ENCODE results near the gene NHERF2. TPM values are rescaled to one million over a fixed set of nuclear protein-coding genes. Genes with fewer than 3 reads are reported as not detected.

NHERF2 gene
- total RNA-seq, 2 experiments from 2014 or later: 1.9 to 2.0 TPM

DNA sequence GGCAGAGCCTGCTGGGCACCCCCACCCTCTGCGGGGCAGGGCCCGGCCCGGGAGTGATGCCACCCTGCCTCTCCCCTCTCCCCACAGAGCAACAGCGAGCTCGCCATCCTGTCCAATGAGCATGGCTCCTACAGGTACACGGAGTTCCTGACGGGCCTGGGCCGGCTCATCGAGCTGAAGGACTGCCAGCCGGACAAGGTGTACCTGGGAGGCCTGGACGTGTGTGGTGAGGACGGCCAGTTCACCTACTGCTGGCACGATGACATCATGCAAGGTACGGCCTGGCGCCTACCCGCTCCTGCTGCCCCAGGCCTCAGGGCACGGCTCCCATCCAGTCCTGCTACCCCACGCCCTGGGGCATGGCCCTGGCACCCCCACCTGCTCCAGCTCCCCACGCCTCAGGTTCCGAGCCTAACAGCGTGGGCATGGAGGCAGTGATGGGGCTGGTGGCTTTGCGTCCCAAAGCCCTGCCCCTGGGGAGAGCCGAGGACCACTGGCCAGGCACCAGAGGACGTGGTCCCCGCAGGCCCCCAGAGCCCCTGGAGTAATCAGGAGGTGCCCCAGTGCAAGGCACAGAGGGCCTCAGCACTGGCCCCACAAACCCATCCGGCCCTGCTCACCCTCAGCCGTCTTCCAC, 59.5 kb downstream of the NHERF2 start:
- H3K4me3 Mint-ChIP-seq: no peak overlapping the region
- Histone ChIP-seq H3K9me3 (ENCODE audit: control insufficient read depth in 1 of 2, insufficient read depth in 1 of 2, low read length in 2 of 2) (no peaks in the 10 kb centered on the region), H3K27ac (ENCODE audit: low read depth in 1 of 2, low read length in 2 of 2) (no peak overlapping the region), H3K36me3 (ENCODE audit: insufficient read depth, low read length) (peaks cover 82% of the 10 kb centered on the region), H3K4me3 (ENCODE audit: low read length) (no peak overlapping the region), H3K27me3 (ENCODE audit: control insufficient read depth in 1 of 2, insufficient read depth in 2 of 2, low read length in 2 of 2) (no peaks in the 10 kb centered on the region), H3K4me1 (ENCODE audit: insufficient read depth, low read length) (no peaks in the 10 kb centered on the region)
- ATAC-seq (ENCODE audit: poor library complexity) (no peak), DNase-seq (no peak)
- no peaks in the 10 kb centered on the region for H3K9me3 Mint-ChIP-seq
- ChIA-PET CTCF (no interaction called here), POLR2A (no interaction called here)
- no peak overlapping the region for H3K27ac Mint-ChIP-seq
- no peaks in the 10 kb centered on the region for H3K4me1 Mint-ChIP-seq (ENCODE audit: low read depth)
- no peaks in the 10 kb centered on the region for H3K27me3 Mint-ChIP-seq
- H3K36me3 Mint-ChIP-seq (ENCODE audit: low read depth): peaks cover 38% of the 10 kb centered on the region
- intact Hi-C loops (cut with DNase I, micrococcal nuclease): no loop called here
- TF ChIP-seq, protein P1, sequence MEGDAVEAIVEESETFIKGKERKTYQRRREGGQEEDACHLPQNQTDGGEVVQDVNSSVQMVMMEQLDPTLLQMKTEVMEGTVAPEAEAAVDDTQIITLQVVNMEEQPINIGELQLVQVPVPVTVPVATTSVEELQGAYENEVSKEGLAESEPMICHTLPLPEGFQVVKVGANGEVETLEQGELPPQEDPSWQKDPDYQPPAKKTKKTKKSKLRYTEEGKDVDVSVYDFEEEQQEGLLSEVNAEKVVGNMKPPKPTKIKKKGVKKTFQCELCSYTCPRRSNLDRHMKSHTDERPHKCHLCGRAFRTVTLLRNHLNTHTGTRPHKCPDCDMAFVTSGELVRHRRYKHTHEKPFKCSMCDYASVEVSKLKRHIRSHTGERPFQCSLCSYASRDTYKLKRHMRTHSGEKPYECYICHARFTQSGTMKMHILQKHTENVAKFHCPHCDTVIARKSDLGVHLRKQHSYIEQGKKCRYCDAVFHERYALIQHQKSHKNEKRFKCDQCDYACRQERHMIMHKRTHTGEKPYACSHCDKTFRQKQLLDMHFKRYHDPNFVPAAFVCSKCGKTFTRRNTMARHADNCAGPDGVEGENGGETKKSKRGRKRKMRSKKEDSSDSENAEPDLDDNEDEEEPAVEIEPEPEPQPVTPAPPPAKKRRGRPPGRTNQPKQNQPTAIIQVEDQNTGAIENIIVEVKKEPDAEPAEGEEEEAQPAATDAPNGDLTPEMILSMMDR (IDR thresholded peaks at IDR 0.05): no peak

DNA sequence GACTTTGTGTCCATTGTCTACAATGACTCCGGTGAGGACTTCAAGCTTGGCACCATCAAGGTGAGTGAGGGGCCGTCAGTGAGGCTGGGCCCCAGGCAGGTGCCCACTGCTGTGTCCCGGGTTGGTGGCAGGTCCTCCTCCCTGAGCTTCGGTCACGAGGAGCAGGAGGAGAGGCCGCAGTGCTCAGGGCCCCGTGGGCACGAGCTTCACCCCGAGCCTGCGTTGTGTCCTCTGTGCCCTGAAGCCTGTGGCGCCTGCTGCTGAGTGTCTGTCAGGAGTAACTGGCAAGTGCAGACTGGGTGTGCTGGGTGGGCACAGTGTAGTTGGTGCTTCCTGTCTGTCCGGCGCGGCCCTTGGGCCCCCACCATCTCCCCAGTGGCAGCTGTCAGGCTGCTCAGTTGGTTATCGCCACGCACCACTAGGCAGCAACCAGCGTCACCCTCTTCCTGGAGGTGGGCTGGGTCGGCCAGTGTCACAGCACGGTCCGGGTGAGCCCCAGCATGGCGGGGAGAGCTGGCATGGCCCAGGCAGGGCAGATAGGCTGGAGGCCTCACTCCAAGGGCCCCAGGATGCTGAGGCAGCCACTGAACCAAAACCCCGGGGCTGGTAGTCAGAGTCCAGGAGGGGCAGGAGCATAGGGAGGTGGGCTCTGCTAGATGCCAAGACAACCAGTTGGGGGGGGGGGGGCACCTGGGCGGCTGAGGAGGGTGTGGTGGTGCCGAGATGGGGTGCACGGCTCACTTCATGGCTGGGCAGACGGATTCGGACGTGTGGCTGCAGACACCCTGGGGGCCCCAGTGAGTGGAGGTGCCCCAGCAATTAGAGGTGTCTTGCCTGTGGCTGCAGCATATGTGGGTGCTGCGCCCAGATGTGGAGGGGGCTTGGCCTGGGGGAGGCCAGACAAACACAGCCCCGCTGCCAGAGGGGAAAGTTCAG, 60.4 kb downstream of the NHERF2 start:
- no peaks in the 10 kb centered on the region for H3K9me3 ChIP-seq (ENCODE audit: control insufficient read depth in 1 of 2, insufficient read depth in 1 of 2, low read length in 2 of 2)
- H3K27ac Mint-ChIP-seq: no peak overlapping the region
- no peaks in the 10 kb centered on the region for H3K27me3 Mint-ChIP-seq
- no peaks in the 10 kb centered on the region for H3K27me3 ChIP-seq (ENCODE audit: control insufficient read depth in 1 of 2, insufficient read depth in 2 of 2, low read length in 2 of 2)
- ChIA-PET CTCF (no interaction called here), POLR2A (no interaction called here)
- H3K27ac ChIP-seq (ENCODE audit: low read depth in 1 of 2, low read length in 2 of 2): no peak overlapping the region
- no peak for DNase-seq
- H3K4me1 Mint-ChIP-seq (ENCODE audit: low read depth): no peaks in the 10 kb centered on the region
- no peak overlapping the region for H3K4me3 Mint-ChIP-seq
- peaks cover 79% of the 10 kb centered on the region for H3K36me3 ChIP-seq (ENCODE audit: insufficient read depth, low read length)
- peaks cover 38% of the 10 kb centered on the region for H3K36me3 Mint-ChIP-seq (ENCODE audit: low read depth)
- H3K4me1 ChIP-seq (ENCODE audit: insufficient read depth, low read length): no peaks in the 10 kb centered on the region
- H3K9me3 Mint-ChIP-seq: no peaks in the 10 kb centered on the region
- H3K4me3 ChIP-seq (ENCODE audit: low read length): no peak overlapping the region
- no peak for ATAC-seq (ENCODE audit: poor library complexity)
- intact Hi-C loops (cut with DNase I, micrococcal nuclease): no loop called here
- TF ChIP-seq, protein P1 (IDR thresholded peaks at IDR 0.05): no peak

DNA sequence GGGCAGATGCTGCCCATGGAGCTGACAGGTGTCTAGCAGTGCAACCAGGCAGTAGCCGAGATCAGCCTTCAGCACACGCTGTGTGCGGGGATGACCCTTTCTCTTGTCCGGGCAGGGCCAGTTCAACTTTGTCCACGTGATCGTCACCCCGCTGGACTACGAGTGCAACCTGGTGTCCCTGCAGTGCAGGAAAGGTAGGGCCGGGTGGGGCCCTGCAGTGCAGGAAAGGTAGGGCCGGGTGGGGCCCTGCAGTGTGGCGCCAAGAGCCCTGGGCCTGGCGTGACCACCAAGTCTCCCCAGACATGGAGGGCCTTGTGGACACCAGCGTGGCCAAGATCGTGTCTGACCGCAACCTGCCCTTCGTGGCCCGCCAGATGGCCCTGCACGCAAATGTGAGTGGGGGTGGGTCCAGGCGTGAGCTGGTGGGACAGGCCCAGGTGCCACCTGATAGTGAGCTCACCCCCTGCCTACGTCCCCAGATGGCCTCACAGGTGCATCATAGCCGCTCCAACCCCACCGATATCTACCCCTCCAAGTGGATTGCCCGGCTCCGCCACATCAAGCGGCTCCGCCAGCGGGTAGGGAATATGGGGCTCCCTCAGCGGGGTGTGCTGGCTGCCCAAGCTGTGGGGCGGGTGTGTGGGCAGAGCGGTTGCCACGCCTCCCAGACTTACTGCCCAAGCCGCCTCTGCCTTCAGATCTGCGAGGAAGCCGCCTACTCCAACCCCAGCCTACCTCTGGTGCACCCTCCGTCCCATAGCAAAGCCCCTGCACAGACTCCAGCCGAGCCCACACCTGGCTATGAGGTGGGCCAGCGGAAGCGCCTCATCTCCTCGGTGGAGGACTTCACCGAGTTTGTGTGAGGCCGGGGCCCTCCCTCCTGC, 61.3 kb downstream of the NHERF2 start:
- no peaks in the 10 kb centered on the region for H3K4me1 ChIP-seq (ENCODE audit: insufficient read depth, low read length)
- no peaks in the 10 kb centered on the region for H3K9me3 ChIP-seq (ENCODE audit: control insufficient read depth in 1 of 2, insufficient read depth in 1 of 2, low read length in 2 of 2)
- POLR2A ChIA-PET: no interaction called here
- Mint-ChIP-seq H3K4me3 (no peak overlapping the region), H3K9me3 (no peaks in the 10 kb centered on the region), H3K4me1 (ENCODE audit: low read depth) (no peaks in the 10 kb centered on the region), H3K36me3 (ENCODE audit: low read depth) (peaks cover 32% of the 10 kb centered on the region), H3K27ac (no peak overlapping the region), H3K27me3 (no peaks in the 10 kb centered on the region)
- ATAC-seq (ENCODE audit: poor library complexity) (no peak), DNase-seq (no peak)
- TF ChIP-seq, protein P1 (IDR thresholded peaks at IDR 0.05): no peak
- CTCF ChIA-PET: no interaction called here
- no peak overlapping the region for H3K4me3 ChIP-seq (ENCODE audit: low read length)
- no peaks in the 10 kb centered on the region for H3K27me3 ChIP-seq (ENCODE audit: control insufficient read depth in 1 of 2, insufficient read depth in 2 of 2, low read length in 2 of 2)
- intact Hi-C loops (cut with DNase I, micrococcal nuclease): no loop called here
- no peak overlapping the region for H3K27ac ChIP-seq (ENCODE audit: low read depth in 1 of 2, low read length in 2 of 2)
- peaks cover 80% of the 10 kb centered on the region for H3K36me3 ChIP-seq (ENCODE audit: insufficient read depth, low read length)

Other genes with a start within 250 kb of the NHERF2 start
- 10 to 100 TPM; 86.3 to 87.6 TPM for gene SPSB3, start 244.3 kb upstream of the NHERF2 start, total RNA-seq
- 10 to 100 TPM; 36.4 to 38.1 TPM for gene NUBP2, start 243.9 kb upstream of the NHERF2 start, total RNA-seq
- under 1 TPM; 0.67 to 0.80 TPM for gene IGFALS, start 233.2 kb upstream of the NHERF2 start, total RNA-seq
- 10 to 100 TPM; 20.9 to 22.7 TPM for gene HAGH, start 200.1 kb upstream of the NHERF2 start, total RNA-seq
- gene FAHD1, start 199.7 kb upstream of the NHERF2 start, total RNA-seq: 1 to 10 TPM; 4.1 to 4.5 TPM
- not detected for gene MEIOB, start 154.7 kb upstream of the NHERF2 start, total RNA-seq
- gene HS3ST6, start 108.5 kb upstream of the NHERF2 start, total RNA-seq: not detected
- 1 to 10 TPM; 2.3 to 2.4 TPM for gene MSRB1, start 83.7 kb upstream of the NHERF2 start, total RNA-seq
- not detected for gene RPL3L, start 72.2 kb upstream of the NHERF2 start, total RNA-seq
- 10 to 100 TPM; 40.7 to 41.1 TPM for gene NDUFB10, start 67.4 kb upstream of the NHERF2 start, total RNA-seq
- gene RPS2, start 62.1 kb upstream of the NHERF2 start, total RNA-seq: 1,000 to 10,000 TPM; 3,604 to 3,755 TPM
- not detected for gene RNF151, start 60.0 kb upstream of the NHERF2 start, total RNA-seq
- 10 to 100 TPM; 12.7 to 15.5 TPM for gene TBL3, start 54.8 kb upstream of the NHERF2 start, total RNA-seq
- under 1 TPM; 0.56 to 0.99 TPM for gene NOXO1, start 45.4 kb upstream of the NHERF2 start, total RNA-seq
- 10 to 100 TPM; 14.5 TPM for gene GFER, start 42.7 kb upstream of the NHERF2 start, total RNA-seq
- gene SYNGR3, start 36.9 kb upstream of the NHERF2 start, total RNA-seq: 1 to 10 TPM; 3.8 to 3.9 TPM
- gene ZNF598, start 17.1 kb upstream of the NHERF2 start, total RNA-seq: 10 to 100 TPM; 39.7 to 43.6 TPM
- under 1 TPM in 1 of 2 experiments, not detected in 1; 0.80 TPM for gene NPW, start 7.1 kb upstream of the NHERF2 start, total RNA-seq
- gene NTHL1, start 20.9 kb downstream of the NHERF2 start, total RNA-seq: 1 to 10 TPM; 2.7 to 2.9 TPM
- 10 to 100 TPM; 83.0 to 85.0 TPM for gene TSC2, start 21.1 kb downstream of the NHERF2 start, total RNA-seq
- gene PKD1, start 109.0 kb downstream of the NHERF2 start, total RNA-seq: 10 to 100 TPM; 80.3 to 85.6 TPM
- not detected for gene RAB26, start 121.7 kb downstream of the NHERF2 start, total RNA-seq
- gene TRAF7, start 128.9 kb downstream of the NHERF2 start, total RNA-seq: 10 to 100 TPM; 19.9 to 24.0 TPM
- gene CASKIN1, start 169.7 kb downstream of the NHERF2 start, total RNA-seq: under 1 TPM in 1 of 2 experiments, not detected in 1; 0.06 TPM
- gene MLST8, start 178.6 kb downstream of the NHERF2 start, total RNA-seq: 10 to 100 TPM; 22.9 to 26.4 TPM
- 1 to 10 TPM; 4.2 to 5.0 TPM for gene BRICD5, start 184.0 kb downstream of the NHERF2 start, total RNA-seq
- 1 to 10 TPM; 8.1 to 8.5 TPM for gene PGP, start 187.9 kb downstream of the NHERF2 start, total RNA-seq
- gene E4F1, start 196.7 kb downstream of the NHERF2 start, total RNA-seq: 10 to 100 TPM; 31.8 to 33.8 TPM
- under 1 TPM; 0.22 to 0.36 TPM for gene DNASE1L2, start 209.5 kb downstream of the NHERF2 start, total RNA-seq
- gene ECI1, start 224.7 kb downstream of the NHERF2 start, total RNA-seq: 10 to 100 TPM; 10.1 to 12.5 TPM
- 100 to 1,000 TPM; 211 to 214 TPM for gene RNPS1, start 241.2 kb downstream of the NHERF2 start, total RNA-seq

All from CD4-positive, alpha-beta T cell (primary cell).